WTC11 (cell line): Measurements from ENCODE around the gene RIC8B. TPM values are rescaled to one million over a fixed set of nuclear protein-coding genes. Genes with fewer than 3 reads are reported as not detected.

Experiments used
- ATAC-seq: fragments of 200-7000 bp; cut with Tn5 transposase; 2 replicates; pipeline ENCODE4 v1.10.0; 2021; ENCODE audit warnings: mild to moderate bottlenecking, moderate library complexity
- Bru-seq: library from RNA; stranded (reverse); fragments of 400-500 nt; gene quantifications from one replicate; lab custom pipeline; 2021; lab: Mats Ljungman, UMichigan
- CTCF ChIA-PET: fragments of 300-600 bp; sonication (Branson Sonifier 250); formaldehyde crosslinking; loops from one replicate; lab custom pipeline; 2021; ENCODE audit warnings: antibody characterized with exemption; lab: Charles Lee
- POLR2A ChIA-PET: fragments of 350-600 bp; sonication (Branson Sonifier 250); formaldehyde crosslinking; loops from one replicate; lab custom pipeline; 2021; ENCODE audit warnings: antibody characterized with exemption; lab: Charles Lee
- DNase-seq: peaks from one replicate; pipeline ENCODE4 v3.0.0; 2021; ENCODE audit warnings: low spot score
- H3K27ac Mint-ChIP-seq: 2 replicates; pipeline ENCODE4 v1.8.0; 2021; ENCODE audit warnings: mixed read lengths
- H3K27me3 Mint-ChIP-seq: 2 replicates; pipeline ENCODE4 v1.8.0; 2021; ENCODE audit warnings: low read depth, mild to moderate bottlenecking, moderate library complexity, mixed read lengths
- H3K36me3 Mint-ChIP-seq: 2 replicates; pipeline ENCODE4 v1.8.0; 2021; ENCODE audit warnings: mixed read lengths
- H3K4me1 Mint-ChIP-seq: 2 replicates; pipeline ENCODE4 v1.8.0; 2022; ENCODE audit warnings: mixed read lengths
- H3K4me3 Mint-ChIP-seq: 2 replicates; pipeline ENCODE4 v1.8.0; 2021; ENCODE audit warnings: mild to moderate bottlenecking, moderate library complexity, mixed read lengths
- H3K9me3 Mint-ChIP-seq: 2 replicates; pipeline ENCODE4 v1.8.0; 2021; ENCODE audit warnings: mixed read lengths
- ATF3 ChIP-seq: sonication (generic); formaldehyde crosslinking; conservative IDR thresholded peaks from 2 replicates; pipeline ENCODE4 v1.8.1; 2022; ENCODE audit warnings: mild to moderate bottlenecking, missing genetic modification reagents
- CBFB ChIP-seq: sonication (generic); formaldehyde crosslinking; IDR thresholded peaks from 2 replicates; pipeline ENCODE4 v1.8.1; 2022; ENCODE audit warnings: mild to moderate bottlenecking, low read depth, missing genetic modification reagents
- CREM ChIP-seq: sonication (generic); formaldehyde crosslinking; IDR thresholded peaks from 2 replicates; pipeline ENCODE4 v1.8.1; 2022; ENCODE audit warnings: mild to moderate bottlenecking, missing genetic modification reagents, moderate library complexity
- FOXK1 ChIP-seq: sonication (generic); formaldehyde crosslinking; IDR thresholded peaks from 2 replicates; pipeline ENCODE4 v1.8.0; 2022; ENCODE audit warnings: mild to moderate bottlenecking, moderate library complexity, missing genetic modification reagents
- HMGA2 ChIP-seq: fragments of 250-450 bp; sonication (Bioruptor Pico); IDR thresholded peaks from 2 replicates; pipeline ENCODE4 v1.4.0; 2021; ENCODE audit warnings: mild to moderate bottlenecking, moderate library complexity
- IRF1 ChIP-seq: sonication (generic); formaldehyde crosslinking; IDR thresholded peaks from 2 replicates; pipeline ENCODE4 v1.8.0; 2023; ENCODE audit warnings: missing genetic modification reagents
- JUN ChIP-seq: sonication (generic); formaldehyde crosslinking; IDR thresholded peaks from 2 replicates; pipeline ENCODE4 v1.8.0; 2023; ENCODE audit warnings: mild to moderate bottlenecking, missing genetic modification reagents
- NFE2L1 ChIP-seq: sonication (generic); formaldehyde crosslinking; IDR thresholded peaks from 2 replicates; pipeline ENCODE4 v1.8.1; 2023; ENCODE audit warnings: missing genetic modification reagents
- NR1H2 ChIP-seq: sonication (generic); formaldehyde crosslinking; IDR thresholded peaks from 2 replicates; pipeline ENCODE4 v1.9.0; 2021; ENCODE audit warnings: mild to moderate bottlenecking, moderate library complexity, missing genetic modification reagents
- ZBTB43 ChIP-seq: sonication (generic); formaldehyde crosslinking; IDR thresholded peaks from 2 replicates; pipeline ENCODE4 v1.8.1; 2023; ENCODE audit warnings: mild to moderate bottlenecking, missing genetic modification reagents
- long read RNA-seq, 3 experiments: library from RNA in 1 of 3; library from capped mRNA in 1 of 3; library from polyadenylated mRNA in 1 of 3; unstranded in 2 of 3; stranded (forward) in 1 of 3; transcript quantifications; one replicate each; pipeline ENCODE4 v2.0.0, GENCODE V29; 2021
- total RNA-seq: library from RNA; stranded (reverse); gene quantifications from 3 replicates; pipeline ENCODE4 v1.2.3, GENCODE V29; 2021
- TF ChIP-seq, protein P1 (sequence below): sonication (generic); formaldehyde crosslinking; IDR thresholded peaks from 2 replicates; pipeline ENCODE4 v1.8.1; 2023; ENCODE audit warnings: mild to moderate bottlenecking, missing genetic modification reagents, borderline replicate concordance
- TF ChIP-seq, protein P2 (sequence below): fragments of 250-450 bp; sonication (Bioruptor Pico); IDR thresholded peaks from 2 replicates; pipeline ENCODE4 v1.9.0; 2021; ENCODE audit warnings: moderate library complexity, mild to moderate bottlenecking, inconsistent platforms, borderline replicate concordance
- TF ChIP-seq, protein P3 (sequence below): sonication (generic); formaldehyde crosslinking; IDR thresholded peaks from 2 replicates; pipeline ENCODE4 v1.8.1; 2023; ENCODE audit warnings: mild to moderate bottlenecking, missing genetic modification reagents, moderate library complexity
- TF ChIP-seq, protein P4 (sequence below): sonication (generic); formaldehyde crosslinking; IDR thresholded peaks from 2 replicates; pipeline ENCODE4 v1.8.1; 2023; ENCODE audit warnings: mild to moderate bottlenecking, moderate library complexity, missing genetic modification reagents
- TF ChIP-seq, protein P5 (sequence below): sonication (generic); formaldehyde crosslinking; IDR thresholded peaks from 2 replicates; pipeline ENCODE4 v1.8.0; 2022; ENCODE audit warnings: missing genetic modification reagents

The RIC8B gene
- 14.5 to 20.2 TPM (median 17.3 TPM) in 3 replicates for total RNA-seq
- percentile 87 among the genes with signal in this experiment for Bru-seq, nascent RNA
- long read RNA-seq, experiment 1, full-length matches to known transcripts: 87 of 122 reads
- long read RNA-seq, experiment 1, partial matches to known transcripts: 8 of 122 reads
- long read RNA-seq, experiment 1, other reads (novel, unspliced or antisense): 27 of 122 reads
- long read RNA-seq, experiment 2, full-length matches to known transcripts: 14 of 28 reads
- long read RNA-seq, experiment 2, partial matches to known transcripts: 11 of 28 reads
- long read RNA-seq, experiment 2, other reads (novel, unspliced or antisense): 3 of 28 reads
- long read RNA-seq, experiment 3, full-length matches to known transcripts: 5 of 18 reads
- long read RNA-seq, experiment 3, partial matches to known transcripts: 6 of 18 reads
- long read RNA-seq, experiment 3, other reads (novel, unspliced or antisense): 7 of 18 reads

- no peaks in the 10 kb centered on the region for H3K9me3 Mint-ChIP-seq
- H3K36me3 Mint-ChIP-seq: no peaks in the 10 kb centered on the region; the same call in 1 of the 2 replicates
- ATAC-seq: peak; percentile 89
- ChIA-PET CTCF (interaction anchor here (0.6 kb wide), 1 partner anchor 133 kb away, joined by 3 read pairs; no protein-coding TSS in a partner anchor), POLR2A (no interaction called here)
- H3K4me3 Mint-ChIP-seq: peak within 1 kb of the TSS; percentile 91
- H3K27me3 Mint-ChIP-seq: no peaks in the 10 kb centered on the region
- DNase-seq: peak; percentile 97
- peaks cover 60% of the 10 kb centered on the region for H3K4me1 Mint-ChIP-seq
- peak within 1 kb of the TSS; percentile 99 for H3K27ac Mint-ChIP-seq
- TF ChIP-seq, protein P1, sequence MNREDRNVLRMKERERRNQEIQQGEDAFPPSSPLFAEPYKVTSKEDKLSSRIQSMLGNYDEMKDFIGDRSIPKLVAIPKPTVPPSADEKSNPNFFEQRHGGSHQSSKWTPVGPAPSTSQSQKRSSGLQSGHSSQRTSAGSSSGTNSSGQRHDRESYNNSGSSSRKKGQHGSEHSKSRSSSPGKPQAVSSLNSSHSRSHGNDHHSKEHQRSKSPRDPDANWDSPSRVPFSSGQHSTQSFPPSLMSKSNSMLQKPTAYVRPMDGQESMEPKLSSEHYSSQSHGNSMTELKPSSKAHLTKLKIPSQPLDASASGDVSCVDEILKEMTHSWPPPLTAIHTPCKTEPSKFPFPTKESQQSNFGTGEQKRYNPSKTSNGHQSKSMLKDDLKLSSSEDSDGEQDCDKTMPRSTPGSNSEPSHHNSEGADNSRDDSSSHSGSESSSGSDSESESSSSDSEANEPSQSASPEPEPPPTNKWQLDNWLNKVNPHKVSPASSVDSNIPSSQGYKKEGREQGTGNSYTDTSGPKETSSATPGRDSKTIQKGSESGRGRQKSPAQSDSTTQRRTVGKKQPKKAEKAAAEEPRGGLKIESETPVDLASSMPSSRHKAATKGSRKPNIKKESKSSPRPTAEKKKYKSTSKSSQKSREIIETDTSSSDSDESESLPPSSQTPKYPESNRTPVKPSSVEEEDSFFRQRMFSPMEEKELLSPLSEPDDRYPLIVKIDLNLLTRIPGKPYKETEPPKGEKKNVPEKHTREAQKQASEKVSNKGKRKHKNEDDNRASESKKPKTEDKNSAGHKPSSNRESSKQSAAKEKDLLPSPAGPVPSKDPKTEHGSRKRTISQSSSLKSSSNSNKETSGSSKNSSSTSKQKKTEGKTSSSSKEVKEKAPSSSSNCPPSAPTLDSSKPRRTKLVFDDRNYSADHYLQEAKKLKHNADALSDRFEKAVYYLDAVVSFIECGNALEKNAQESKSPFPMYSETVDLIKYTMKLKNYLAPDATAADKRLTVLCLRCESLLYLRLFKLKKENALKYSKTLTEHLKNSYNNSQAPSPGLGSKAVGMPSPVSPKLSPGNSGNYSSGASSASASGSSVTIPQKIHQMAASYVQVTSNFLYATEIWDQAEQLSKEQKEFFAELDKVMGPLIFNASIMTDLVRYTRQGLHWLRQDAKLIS (CRISPR knock-in tag): no peak
- TF ChIP-seq HMGA2 (CRISPR knock-in tag): no peak
- TF ChIP-seq, protein P2, sequence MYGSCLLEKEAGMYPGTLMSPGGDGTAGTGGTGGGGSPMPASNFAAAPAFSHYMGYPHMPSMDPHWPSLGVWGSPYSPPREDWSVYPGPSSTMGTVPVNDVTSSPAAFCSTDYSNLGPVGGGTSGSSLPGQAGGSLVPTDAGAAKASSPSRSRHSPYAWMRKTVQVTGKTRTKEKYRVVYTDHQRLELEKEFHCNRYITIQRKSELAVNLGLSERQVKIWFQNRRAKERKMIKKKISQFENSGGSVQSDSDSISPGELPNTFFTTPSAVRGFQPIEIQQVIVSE (CRISPR knock-in tag): no peak
- TF ChIP-seq ATF3 (CRISPR knock-in tag): 0 out of 2 replicates have a peak, but pooled peaks have one; percentile 13
- 0 out of 2 replicates have a peak, but pooled peaks have one; percentile 31 for TF ChIP-seq IRF1 (CRISPR knock-in tag)
- TF ChIP-seq, protein P3, sequence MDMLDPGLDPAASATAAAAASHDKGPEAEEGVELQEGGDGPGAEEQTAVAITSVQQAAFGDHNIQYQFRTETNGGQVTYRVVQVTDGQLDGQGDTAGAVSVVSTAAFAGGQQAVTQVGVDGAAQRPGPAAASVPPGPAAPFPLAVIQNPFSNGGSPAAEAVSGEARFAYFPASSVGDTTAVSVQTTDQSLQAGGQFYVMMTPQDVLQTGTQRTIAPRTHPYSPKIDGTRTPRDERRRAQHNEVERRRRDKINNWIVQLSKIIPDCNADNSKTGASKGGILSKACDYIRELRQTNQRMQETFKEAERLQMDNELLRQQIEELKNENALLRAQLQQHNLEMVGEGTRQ (CRISPR knock-in tag): 0 out of 2 replicates have a peak, but pooled peaks have one; percentile 24
- peak; percentile 51; the same call in 1 of the 2 replicates for TF ChIP-seq CBFB (CRISPR knock-in tag)
- TF ChIP-seq JUN (CRISPR knock-in tag): 0 out of 2 replicates have a peak, but pooled peaks have one; percentile 73
- TF ChIP-seq, protein P4, sequence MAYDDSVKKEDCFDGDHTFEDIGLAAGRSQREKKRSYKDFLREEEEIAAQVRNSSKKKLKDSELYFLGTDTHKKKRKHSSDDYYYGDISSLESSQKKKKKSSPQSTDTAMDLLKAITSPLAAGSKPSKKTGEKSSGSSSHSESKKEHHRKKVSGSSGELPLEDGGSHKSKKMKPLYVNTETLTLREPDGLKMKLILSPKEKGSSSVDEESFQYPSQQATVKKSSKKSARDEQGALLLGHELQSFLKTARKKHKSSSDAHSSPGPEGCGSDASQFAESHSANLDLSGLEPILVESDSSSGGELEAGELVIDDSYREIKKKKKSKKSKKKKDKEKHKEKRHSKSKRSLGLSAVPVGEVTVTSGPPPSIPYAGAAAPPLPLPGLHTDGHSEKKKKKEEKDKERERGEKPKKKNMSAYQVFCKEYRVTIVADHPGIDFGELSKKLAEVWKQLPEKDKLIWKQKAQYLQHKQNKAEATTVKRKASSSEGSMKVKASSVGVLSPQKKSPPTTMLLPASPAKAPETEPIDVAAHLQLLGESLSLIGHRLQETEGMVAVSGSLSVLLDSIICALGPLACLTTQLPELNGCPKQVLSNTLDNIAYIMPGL (CRISPR knock-in tag): no peak
- TF ChIP-seq NFE2L1 (CRISPR knock-in tag): peak; percentile 63; the same call in 1 of the 2 replicates
- 0 out of 2 replicates have a peak, but pooled peaks have one; percentile 42 for TF ChIP-seq FOXK1 (CRISPR knock-in tag)
- TF ChIP-seq ZBTB43 (CRISPR knock-in tag): no peak
- TF ChIP-seq CREM (CRISPR knock-in tag): peak; percentile 89; the same call in 1 of the 2 replicates
- TF ChIP-seq, protein P5, sequence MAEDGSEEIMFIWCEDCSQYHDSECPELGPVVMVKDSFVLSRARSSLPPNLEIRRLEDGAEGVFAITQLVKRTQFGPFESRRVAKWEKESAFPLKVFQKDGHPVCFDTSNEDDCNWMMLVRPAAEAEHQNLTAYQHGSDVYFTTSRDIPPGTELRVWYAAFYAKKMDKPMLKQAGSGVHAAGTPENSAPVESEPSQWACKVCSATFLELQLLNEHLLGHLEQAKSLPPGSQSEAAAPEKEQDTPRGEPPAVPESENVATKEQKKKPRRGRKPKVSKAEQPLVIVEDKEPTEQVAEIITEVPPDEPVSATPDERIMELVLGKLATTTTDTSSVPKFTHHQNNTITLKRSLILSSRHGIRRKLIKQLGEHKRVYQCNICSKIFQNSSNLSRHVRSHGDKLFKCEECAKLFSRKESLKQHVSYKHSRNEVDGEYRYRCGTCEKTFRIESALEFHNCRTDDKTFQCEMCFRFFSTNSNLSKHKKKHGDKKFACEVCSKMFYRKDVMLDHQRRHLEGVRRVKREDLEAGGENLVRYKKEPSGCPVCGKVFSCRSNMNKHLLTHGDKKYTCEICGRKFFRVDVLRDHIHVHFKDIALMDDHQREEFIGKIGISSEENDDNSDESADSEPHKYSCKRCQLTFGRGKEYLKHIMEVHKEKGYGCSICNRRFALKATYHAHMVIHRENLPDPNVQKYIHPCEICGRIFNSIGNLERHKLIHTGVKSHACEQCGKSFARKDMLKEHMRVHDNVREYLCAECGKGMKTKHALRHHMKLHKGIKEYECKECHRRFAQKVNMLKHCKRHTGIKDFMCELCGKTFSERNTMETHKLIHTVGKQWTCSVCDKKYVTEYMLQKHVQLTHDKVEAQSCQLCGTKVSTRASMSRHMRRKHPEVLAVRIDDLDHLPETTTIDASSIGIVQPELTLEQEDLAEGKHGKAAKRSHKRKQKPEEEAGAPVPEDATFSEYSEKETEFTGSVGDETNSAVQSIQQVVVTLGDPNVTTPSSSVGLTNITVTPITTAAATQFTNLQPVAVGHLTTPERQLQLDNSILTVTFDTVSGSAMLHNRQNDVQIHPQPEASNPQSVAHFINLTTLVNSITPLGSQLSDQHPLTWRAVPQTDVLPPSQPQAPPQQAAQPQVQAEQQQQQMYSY (CRISPR knock-in tag): no peak; the same call in 1 of the 2 replicates
- TF ChIP-seq NR1H2: no peak
Measured at GRCh38 chr12:106774005-106774807, at the start of gene RIC8B. Gene RIC8B (plus strand): TSS chr12:106774682. CDS start chr12:106774746, 64 bp downstream.
